ENCODE results near the gene VSTM5. TPM values are rescaled to one million over a fixed set of nuclear protein-coding genes. Genes with fewer than 3 reads are reported as not detected.

The VSTM5 gene
- total and polyA plus RNA-seq, 2 donors (not counting 3 experiments of a cell fraction or from before 2014, with no cell fraction given) = 0.03 TPM; not detected in 1

GRCh38 chr11:93822359-93822758 lies 28.1 kb downstream of the VSTM5 start:
- Histone ChIP-seq H3K4me3 (replicated peaks in 1 of 3; ENCODE audit: insufficient read depth in 1 of 3, low read depth in 1 of 3, low read length in 3 of 3) (no peak overlapping the region), H3K27me3 (ENCODE audit: control insufficient read depth in 2 of 2, insufficient read depth in 2 of 2, low read length in 2 of 2) (no peaks in the 10 kb centered on the region), H2AFZ (ENCODE audit: low read depth, low read length) (no peak overlapping the region), H3K9ac (replicated peaks; ENCODE audit: extremely low read depth, insufficient read depth, low read length) (no peak overlapping the region), H3K4me2 (ENCODE audit: insufficient read depth, low read length) (no peak overlapping the region), H3K27ac (ENCODE audit: insufficient read depth, low read depth, low read length) (no peak overlapping the region), H3K79me2 (ENCODE audit: control insufficient read depth, insufficient read depth, low read length) (no peaks in the 10 kb centered on the region), H3K9me1 (replicated peaks; ENCODE audit: control insufficient read depth, extremely low read depth, insufficient read depth, low read length) (no peaks in the 10 kb centered on the region), H3K4me1 (ENCODE audit: control insufficient read depth, extremely low read depth, insufficient read depth, low read length) (no peaks in the 10 kb centered on the region), H3K36me3 (ENCODE audit: control insufficient read depth in 2 of 2, extremely low read depth in 1 of 2, insufficient read depth in 2 of 2, low read length in 2 of 2) (no peaks in the 10 kb centered on the region), H4K20me1 (replicated peaks; ENCODE audit: control insufficient read depth, extremely low read depth, insufficient read depth, low read length) (no peaks in the 10 kb centered on the region), H3K9me3 (replicated peaks; ENCODE audit: control insufficient read depth, insufficient read depth, low read length) (no peaks in the 10 kb centered on the region)
- DNase-seq (ENCODE audit: low read depth, low spot score) (no peak), FAIRE-seq (no peak)
- BruUV-seq (replicated peaks) = no TSS peak
- CTCF ChIA-PET = no interaction called here
- TF ChIP-seq POLR2A (IDR thresholded peaks at IDR 0.05; ENCODE audit: low read depth, low read length) (no peak), FOS (IDR thresholded peaks at IDR 0.05; ENCODE audit: borderline replicate concordance, insufficient read depth, low read length) (no peak), JUN (IDR thresholded peaks at IDR 0.05; ENCODE audit: borderline replicate concordance, insufficient read depth, insufficient read length, low read depth) (no peak), MAX (IDR thresholded peaks at IDR 0.05; ENCODE audit: insufficient read depth, insufficient read length) (no peak), POLR2AphosphoS5 (IDR thresholded peaks at IDR 0.05; ENCODE audit: insufficient read depth, low read depth, low read length) (no peak)
- intact Hi-C loops (cut with micrococcal nuclease) (no loop called here), dilution Hi-C loops (cut with MboI; ENCODE audit: extremely low pct_ligation_motif_present, low sequenced_read_pairs) (no loop called here)
- POLR2A ChIA-PET = no interaction called here

- Histone ChIP-seq H4K20me1 (replicated peaks; ENCODE audit: control insufficient read depth, extremely low read depth, insufficient read depth, low read length) (no peaks in the 10 kb centered on the region), H3K4me3 (replicated peaks in 1 of 3; ENCODE audit: insufficient read depth in 1 of 3, low read depth in 1 of 3, low read length in 3 of 3) (no peak overlapping the region), H2AFZ (ENCODE audit: low read depth, low read length) (no peak overlapping the region), H3K4me1 (ENCODE audit: control insufficient read depth, extremely low read depth, insufficient read depth, low read length) (no peaks in the 10 kb centered on the region), H3K9me3 (replicated peaks; ENCODE audit: control insufficient read depth, insufficient read depth, low read length) (no peaks in the 10 kb centered on the region), H3K27ac (ENCODE audit: insufficient read depth, low read depth, low read length) (no peak overlapping the region), H3K79me2 (ENCODE audit: control insufficient read depth, insufficient read depth, low read length) (no peaks in the 10 kb centered on the region), H3K9ac (replicated peaks; ENCODE audit: extremely low read depth, insufficient read depth, low read length) (no peak overlapping the region), H3K27me3 (ENCODE audit: control insufficient read depth in 2 of 2, insufficient read depth in 2 of 2, low read length in 2 of 2) (no peaks in the 10 kb centered on the region), H3K9me1 (replicated peaks; ENCODE audit: control insufficient read depth, extremely low read depth, insufficient read depth, low read length) (no peaks in the 10 kb centered on the region), H3K4me2 (ENCODE audit: insufficient read depth, low read length) (no peak overlapping the region), H3K36me3 (ENCODE audit: control insufficient read depth in 2 of 2, extremely low read depth in 1 of 2, insufficient read depth in 2 of 2, low read length in 2 of 2) (no peaks in the 10 kb centered on the region)
- FAIRE-seq = no peak
- dilution Hi-C loops (cut with MboI; ENCODE audit: extremely low pct_ligation_motif_present, low sequenced_read_pairs) = no loop called here
- TF ChIP-seq FOS (IDR thresholded peaks at IDR 0.05; ENCODE audit: borderline replicate concordance, insufficient read depth, low read length) (no peak), CTCF (IDR thresholded peaks at IDR 0.05; ENCODE audit: extremely low read depth in 1 of 2, insufficient read depth in 1 of 2, low read depth in 1 of 2, low read length in 2 of 2) (no peak), POLR2AphosphoS5 (IDR thresholded peaks at IDR 0.05; ENCODE audit: insufficient read depth, low read depth, low read length) (no peak)
- intact Hi-C loops (cut with micrococcal nuclease) = no loop called here
- ChIA-PET POLR2A (no interaction called here), CTCF (interaction anchor here (0.6 kb wide), 1 partner anchor 16 kb away, joined by 3 read pairs; no protein-coding TSS in a partner anchor)
- no peak for DNase-seq (ENCODE audit: low read depth, low spot score)
- no TSS peak for BruUV-seq (replicated peaks)
These were observed 28.8 kb downstream of the VSTM5 start for GRCh38 chr11:93821617-93822016.

Measured in endothelial cell of umbilical vein (primary cell).